ENCODE results near the gene MARCKSL1.
"Not testable (repeated sequence)": the region's sequence is repeated elsewhere in the genome, so short reads cannot be mapped to it uniquely, and the experiment has no call there.

MARCKSL1 gene

DNA sequence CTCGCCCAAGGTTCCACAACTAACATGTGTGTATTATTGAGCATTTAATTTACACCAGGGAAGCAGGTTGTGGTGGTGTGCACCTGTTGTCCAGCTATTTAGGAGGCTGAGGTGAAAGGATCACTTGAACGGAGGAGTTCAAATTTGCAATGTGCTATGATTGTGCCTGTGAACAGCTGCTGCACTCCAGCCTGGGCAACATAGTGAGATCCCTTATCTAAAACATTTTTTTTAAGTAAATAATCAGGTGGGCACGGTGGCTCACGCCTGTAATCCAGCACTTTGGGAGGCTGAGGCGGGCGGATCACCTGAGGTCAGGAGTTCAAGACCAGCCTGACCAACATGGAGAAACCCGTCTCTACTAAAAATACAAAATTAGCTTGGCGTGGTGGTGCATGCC is 51.3 kb downstream of the MARCKSL1 start:
- DNase-seq: not testable (repeated sequence)

All from activated CD8-positive, alpha-beta memory T cell treated with anti-CD3 and anti-CD28 coated beads, Interleukin-2, amount 50 U/mL, for 48 hours (primary cell).